H1 (cell line): ENCODE data around the gene CD68. TPM values are rescaled to one million over a fixed set of nuclear protein-coding genes. Genes with fewer than 3 reads are reported as not detected.

Experiments
- CTCF ChIA-PET: fragments of 300-600 bp; sonication (Branson Sonifier 250); formaldehyde crosslinking; loops from one replicate; lab custom pipeline; 2021; ENCODE audit not compliant: partially characterized antibody; lab: Charles Lee
- POLR2A ChIA-PET: fragments of 300-600 bp; sonication (Branson Sonifier 250); formaldehyde crosslinking; loops from one replicate; lab custom pipeline; 2021; ENCODE audit warnings: inconsistent platforms; ENCODE audit not compliant: partially characterized antibody; lab: Charles Lee
- DNase-seq, 2 experiments: peaks; one replicate each; pipeline versions ENCODE4 v3.0.0 to v3.0.0-alpha.2; 2010 to 2022; ENCODE audit warnings: low spot score in 2 of 2, low read depth in 1 of 2, mixed read lengths in 1 of 2
- FAIRE-seq: peaks from 2 replicates; lab custom pipeline; 2011; peaks lifted over from hg19 to GRCh38; lab: Jason Lieb, UNC
- H2AFZ ChIP-seq: 2 replicates; pipeline ENCODE4 v1.8.1; 2012; ENCODE audit warnings: low read length, inconsistent platforms
- H2AK5ac ChIP-seq: 2 replicates; pipeline ENCODE4 v1.6.1; 2013; ENCODE audit warnings: low read depth, low read length
- H2BK120ac ChIP-seq: replicated peaks from 2 replicates; pipeline ENCODE3; 2013; ENCODE audit warnings: low read depth, low read length, inconsistent platforms
- H2BK12ac ChIP-seq: 2 replicates; pipeline ENCODE4 v1.6.1; 2013; ENCODE audit warnings: low read depth, low read length
- H2BK15ac ChIP-seq: 2 replicates; pipeline ENCODE4 v1.6.1; 2013; ENCODE audit warnings: low read length
- H2BK20ac ChIP-seq: 2 replicates; pipeline ENCODE4 v1.6.1; 2013; ENCODE audit warnings: low read length
- H2BK5ac ChIP-seq: 2 replicates; pipeline ENCODE4 v1.6.1; 2013; ENCODE audit warnings: low read depth, low read length
- H3K14ac ChIP-seq: 2 replicates; pipeline ENCODE4 v1.6.1; 2013; ENCODE audit warnings: inconsistent platforms; ENCODE audit not compliant: insufficient read length
- H3K18ac ChIP-seq: 2 replicates; pipeline ENCODE4 v1.6.1; 2013; ENCODE audit warnings: low read length; ENCODE audit errors: extremely low read depth
- H3K23ac ChIP-seq: 2 replicates; pipeline ENCODE4 v1.6.1; 2013; ENCODE audit warnings: inconsistent platforms; ENCODE audit not compliant: insufficient read length
- H3K23me2 ChIP-seq: 2 replicates; pipeline ENCODE4 v1.6.1; 2013; ENCODE audit warnings: low read depth, low read length
- H3K27ac ChIP-seq: 2 replicates; pipeline ENCODE4 v1.6.1; 2011; ENCODE audit warnings: low read depth, low read length, inconsistent platforms
- H3K27me3 ChIP-seq, 4 experiments: replicated peaks in 1 of 4; 1 replicate in 1 of 4; 2 replicates in 3 of 4; pipeline versions ENCODE4 v1.6.1 to v1.8.1; 2011 to 2013; ENCODE audit warnings: low read length in 3 of 4, mild to moderate bottlenecking in 3 of 4, inconsistent platforms in 2 of 4, mixed read lengths in 2 of 4, moderate library complexity in 1 of 4; ENCODE audit not compliant: control insufficient read depth in 3 of 4, insufficient read depth in 3 of 4; ENCODE audit errors: extremely low read depth in 1 of 4
- H3K36me3 ChIP-seq, 4 experiments: 2 replicates each; pipeline versions ENCODE4 v1.6.1 to v1.8.1; 2011 to 2013; ENCODE audit warnings: mild to moderate bottlenecking in 4 of 4, low read length in 3 of 4, moderate library complexity in 2 of 4, control low read depth in 1 of 4, inconsistent platforms in 1 of 4; ENCODE audit not compliant: insufficient read depth in 4 of 4, control insufficient read depth in 2 of 4
- H3K4ac ChIP-seq: replicated peaks from 2 replicates; pipeline ENCODE3; 2013; ENCODE audit warnings: low read length, low read depth, mixed read lengths, inconsistent platforms; ENCODE audit not compliant: insufficient read length
- H3K4me1 ChIP-seq, 4 experiments: replicated peaks in 1 of 4; 1 replicate in 1 of 4; 2 replicates in 3 of 4; pipeline versions ENCODE4 v1.6.1 to v1.8.1; 2011 to 2013; ENCODE audit warnings: low read length in 3 of 4, inconsistent platforms in 2 of 4, mixed read lengths in 1 of 4; ENCODE audit not compliant: insufficient read depth in 4 of 4, control insufficient read depth in 3 of 4
- H3K4me2 ChIP-seq, 2 experiments: 2 replicates each; pipeline versions ENCODE4 v1.6.1 to v1.8.1; 2011 to 2013; ENCODE audit warnings: low read depth in 2 of 2, low read length in 2 of 2, control low read depth in 1 of 2, inconsistent platforms in 1 of 2, mild to moderate bottlenecking in 1 of 2; ENCODE audit not compliant: insufficient read depth in 1 of 2
- H3K4me3 ChIP-seq, 4 experiments: fragments of 200-600, 300-600 bp in 1 of 4; sonication (generic), shearing (Covaris generic), sonication (Bioruptor Twin) in 1 of 4; 2 replicates each; pipeline versions ENCODE4 v1.5.1 to v1.8.1; 2011 to 2016; ENCODE audit warnings: low read length in 4 of 4, low read depth in 3 of 4, control low read depth in 2 of 4, inconsistent platforms in 2 of 4, mild to moderate bottlenecking in 2 of 4, mixed read lengths in 1 of 4, moderate library complexity in 1 of 4; ENCODE audit not compliant: insufficient read depth in 2 of 4; ENCODE audit errors: extremely low read depth in 1 of 4
- H3K56ac ChIP-seq: replicated peaks from 2 replicates; pipeline ENCODE3; 2013; ENCODE audit warnings: low read depth, mild to moderate bottlenecking, mixed read lengths, low read length, inconsistent platforms; ENCODE audit not compliant: insufficient read length
- H3K79me1 ChIP-seq: 2 replicates; pipeline ENCODE4 v1.6.1; 2013; ENCODE audit warnings: low read depth, low read length, control low read depth
- H3K79me2 ChIP-seq, 2 experiments: 2 replicates each; pipeline versions ENCODE4 v1.6.1 to v1.8.1; 2012 to 2013; ENCODE audit warnings: low read length in 2 of 2, mild to moderate bottlenecking in 2 of 2, inconsistent platforms in 1 of 2; ENCODE audit not compliant: insufficient read depth in 2 of 2, control insufficient read depth in 1 of 2
- H3K9ac ChIP-seq, 4 experiments: replicated peaks in 1 of 4; 1 replicate in 1 of 4; 2 replicates in 3 of 4; pipeline versions ENCODE4 v1.6.1 to v1.8.1; 2011 to 2013; ENCODE audit warnings: low read depth in 3 of 4, low read length in 3 of 4, control low read depth in 2 of 4, mild to moderate bottlenecking in 2 of 4, moderate library complexity in 2 of 4, inconsistent platforms in 1 of 4; ENCODE audit errors: extremely low read depth in 1 of 4
- H3K9me3 ChIP-seq, 2 experiments: 2 replicates each; pipeline versions ENCODE4 v1.6.1 to v1.8.1; 2012 to 2013; ENCODE audit warnings: mild to moderate bottlenecking in 2 of 2, moderate library complexity in 2 of 2, control low read depth in 1 of 2, inconsistent platforms in 1 of 2, low read depth in 1 of 2, low read length in 1 of 2, mixed read lengths in 1 of 2; ENCODE audit not compliant: insufficient read depth in 2 of 2
- H4K20me1 ChIP-seq, 2 experiments: replicated peaks in 1 of 2; 2 replicates each; pipeline versions ENCODE3 to v1.8.1; 2011 to 2013; ENCODE audit warnings: inconsistent platforms in 2 of 2, low read length in 2 of 2, mild to moderate bottlenecking in 1 of 2; ENCODE audit not compliant: insufficient read depth in 2 of 2, control insufficient read depth in 1 of 2
- H4K5ac ChIP-seq: 2 replicates; pipeline ENCODE4 v1.6.1; 2013; ENCODE audit warnings: low read length, low read depth, mixed read lengths, inconsistent platforms; ENCODE audit not compliant: insufficient read length
- H4K8ac ChIP-seq: 2 replicates; pipeline ENCODE4 v1.8.0; 2013; ENCODE audit warnings: mild to moderate bottlenecking, moderate library complexity, low read length, inconsistent platforms; ENCODE audit not compliant: insufficient read depth; ENCODE audit errors: extremely low read depth
- H4K91ac ChIP-seq: replicated peaks from 2 replicates; pipeline ENCODE3; 2013; ENCODE audit warnings: low read length, mixed read lengths, inconsistent platforms; ENCODE audit not compliant: insufficient read length
- CHD1 ChIP-seq: IDR thresholded peaks from 2 replicates; pipeline ENCODE4 v1.6.1; 2012; ENCODE audit warnings: low read depth, low read length, improper control_type of control experiment
- CHD2 ChIP-seq: IDR thresholded peaks from 2 replicates; pipeline ENCODE4 v1.6.1; 2012; ENCODE audit warnings: low read length, improper control_type of control experiment
- HDAC2 ChIP-seq, 2 experiments: fragments of 300-600 bp in 1 of 2; sonication (generic) in 1 of 2; IDR thresholded peaks; 2 replicates each; pipeline ENCODE4 v1.6.1; 2011 to 2012; ENCODE audit warnings: low read depth in 2 of 2, low read length in 2 of 2, mild to moderate bottlenecking in 2 of 2, moderate library complexity in 2 of 2, borderline replicate concordance in 1 of 2, inconsistent platforms in 1 of 2
- PHF8 ChIP-seq: fragments of 200-600 bp; sonication (generic); conservative IDR thresholded peaks from 2 replicates; pipeline ENCODE4 v1.7.1; 2012; ENCODE audit warnings: low read depth, mild to moderate bottlenecking, inconsistent platforms, low read length, moderate library complexity
- POLR2A ChIP-seq, 2 experiments: IDR thresholded peaks; 1 replicate in 1 of 2; 2 replicates in 1 of 2; pipeline ENCODE4 v1.6.1; 2011; ENCODE audit warnings: low read depth in 2 of 2, low read length in 2 of 2, mild to moderate bottlenecking in 2 of 2; ENCODE audit errors: control extremely low read depth in 1 of 2
- POLR2AphosphoS5 ChIP-seq: IDR thresholded peaks from 2 replicates; pipeline ENCODE4 v1.6.1; 2011; ENCODE audit warnings: low read depth, low read length
- TEAD4 ChIP-seq: IDR thresholded peaks from 2 replicates; pipeline ENCODE4 v1.6.1; 2012; ENCODE audit warnings: low read depth, low read length, inconsistent platforms, mixed read lengths
- WGBS, 2 experiments: shearing (Covaris generic) in 1 of 2; methylation state at CpG; one replicate each; pipeline versions ENCODE4 v1.1.6 to v1.1.7; 2013 to 2015; ENCODE audit warnings: low lambda C conversion rate in 2 of 2, mixed read lengths in 2 of 2, inconsistent platforms in 1 of 2, low coverage in 1 of 2, missing lambda C conversion rate in 1 of 2; ENCODE audit not compliant: insufficient replicate concordance in 2 of 2, insufficient coverage in 1 of 2, insufficient read length in 1 of 2; ENCODE audit errors: extremely low coverage in 1 of 2, missing lambda C conversion rate in 1 of 2; 5-methylcytosine and 5-hydroxymethylcytosine counted together
- polyA plus RNA-seq, 7 experiments: library from polyadenylated mRNA; depleted of rRNA in 3 of 7; stranded (reverse) in 5 of 7; unstranded in 2 of 7; fragments of >200 nt in 5 of 7; fragments of 200-250 nt in 2 of 7; gene quantifications; 1 replicate in 5 of 7; 2 replicates in 1 of 7; 4 replicates in 1 of 7; pipeline versions ENCODE4 v1.2.1 to v1.2.3, GENCODE V29; 2011 to 2013; ENCODE audit warnings: missing spikeins in 2 of 7, mixed read lengths in 2 of 7
- total RNA-seq: library from RNA; stranded (reverse); fragmentation: NEBNext Ultra II Directional; extraction: Animal tissue kit (Norgen Biotek cat#: 25700); gene quantifications from 2 replicates; pipeline ENCODE4 v1.2.1, GENCODE V29; 2021
- TF ChIP-seq, protein P1 (sequence below), 3 experiments: IDR thresholded peaks; 1 replicate in 2 of 3; 2 replicates in 1 of 3; pipeline versions ENCODE4 v1.5.1 to v1.6.1; 2011; ENCODE audit warnings: low read length in 3 of 3, mild to moderate bottlenecking in 3 of 3, inconsistent platforms in 2 of 3, low read depth in 1 of 3, moderate library complexity in 1 of 3; ENCODE audit not compliant: insufficient read depth in 1 of 3; ENCODE audit errors: control extremely low read depth in 1 of 3
- TF ChIP-seq, protein P2 (sequence below): IDR thresholded peaks from 2 replicates; pipeline ENCODE4 v1.6.1; 2012; ENCODE audit warnings: inconsistent platforms

CD68 gene
- total and polyA plus RNA-seq, 2 of the 8 experiments (the other 6 are each of a cell fraction or from before 2014, with no cell fraction given), result 0.18 TPM; not detected in 1

- Histone ChIP-seq H3K27me3 (no peaks in the 10 kb centered on the region), H4K5ac (no peak overlapping the region), H4K91ac (no peak overlapping the region), H3K36me3 (no peaks in the 10 kb centered on the region), H3K23ac (no peak overlapping the region), H3K23me2 (no peaks in the 10 kb centered on the region), H3K9me3 (no peaks in the 10 kb centered on the region), H2AK5ac (no peak overlapping the region), H3K4me1 (peaks cover 8 to 34% (median 22%) of the 10 kb centered on the region in 4 experiments), H2AFZ (peak overlapping the region; percentile 13; the same call in 1 of the 2 replicates), H2BK120ac (no peak overlapping the region), H2BK5ac (no peak overlapping the region), H3K14ac (no peak overlapping the region), H2BK15ac (no peak overlapping the region), H3K79me2 (no peaks in the 10 kb centered on the region), H3K4ac (no peak overlapping the region), H3K18ac (no peak overlapping the region; the same call in 1 of the 2 replicates), H2BK20ac (peak overlapping the region; percentile 40; the same call in 1 of the 2 replicates), H4K8ac (no peak overlapping the region), H3K4me2 (peak overlapping the region in 1 of 2 experiments; percentile 25; a peak in 1 of 4 replicates), H3K9ac (peak overlapping the region in 1 of 4 experiments; percentile 12; a peak in 2 of 7 replicates), H4K20me1 (peaks cover 0 to 3% of the 10 kb centered on the region in 2 experiments), H3K56ac (no peak overlapping the region), H2BK12ac (no peak overlapping the region), H3K4me3 (no peak overlapping the region), H3K27ac (no peak overlapping the region), H3K79me1 (no peaks in the 10 kb centered on the region)
- ChIA-PET CTCF (interaction anchor here (0.5 to 12.7 kb wide), 10 partner anchors 8 to 210 kb away, joined by 3 to 251 read pairs (median 3); partner anchors contain the start of gene SOX15), POLR2A (interaction anchor here (0.9 to 37.5 kb wide), 3 partner anchors 27 to 149 kb away, joined by 3 to 1144 read pairs (median 3); partner anchors contain the start of genes CD68, MPDU1, POLR2A and SOX15)
- DNase-seq (peak in 1 of 2 experiments; percentile 54), FAIRE-seq (no peak)
- WGBS, 2 experiments, result 74% methylated on average over 10 of the region's 10 CpGs; no CpG with 5 or more reads in 1 of the 2 experiments
- TF ChIP-seq TEAD4, result no peak
- no peak for TF ChIP-seq HDAC2 (IDR thresholded peaks at IDR 0.05; ENCODE audit: borderline replicate concordance in 1 of 2, low read depth in 2 of 2, low read length in 2 of 2)
- TF ChIP-seq PHF8, result no peak
- no peak for TF ChIP-seq POLR2AphosphoS5
- no peak for TF ChIP-seq POLR2A (IDR thresholded peaks at IDR 0.05; ENCODE audit: control extremely low read depth in 1 of 2, low read depth in 2 of 2, low read length in 2 of 2)
- TF ChIP-seq, protein P1, sequence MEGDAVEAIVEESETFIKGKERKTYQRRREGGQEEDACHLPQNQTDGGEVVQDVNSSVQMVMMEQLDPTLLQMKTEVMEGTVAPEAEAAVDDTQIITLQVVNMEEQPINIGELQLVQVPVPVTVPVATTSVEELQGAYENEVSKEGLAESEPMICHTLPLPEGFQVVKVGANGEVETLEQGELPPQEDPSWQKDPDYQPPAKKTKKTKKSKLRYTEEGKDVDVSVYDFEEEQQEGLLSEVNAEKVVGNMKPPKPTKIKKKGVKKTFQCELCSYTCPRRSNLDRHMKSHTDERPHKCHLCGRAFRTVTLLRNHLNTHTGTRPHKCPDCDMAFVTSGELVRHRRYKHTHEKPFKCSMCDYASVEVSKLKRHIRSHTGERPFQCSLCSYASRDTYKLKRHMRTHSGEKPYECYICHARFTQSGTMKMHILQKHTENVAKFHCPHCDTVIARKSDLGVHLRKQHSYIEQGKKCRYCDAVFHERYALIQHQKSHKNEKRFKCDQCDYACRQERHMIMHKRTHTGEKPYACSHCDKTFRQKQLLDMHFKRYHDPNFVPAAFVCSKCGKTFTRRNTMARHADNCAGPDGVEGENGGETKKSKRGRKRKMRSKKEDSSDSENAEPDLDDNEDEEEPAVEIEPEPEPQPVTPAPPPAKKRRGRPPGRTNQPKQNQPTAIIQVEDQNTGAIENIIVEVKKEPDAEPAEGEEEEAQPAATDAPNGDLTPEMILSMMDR (IDR thresholded peaks at IDR 0.05; ENCODE audit: control extremely low read depth in 1 of 3, insufficient read depth in 1 of 3, low read depth in 1 of 3, low read length in 3 of 3), result peak in 2 of 3 experiments; percentile 34 to 52; a peak in 3 of 4 replicates
- TF ChIP-seq CHD2, result no peak
- TF ChIP-seq, protein P2, sequence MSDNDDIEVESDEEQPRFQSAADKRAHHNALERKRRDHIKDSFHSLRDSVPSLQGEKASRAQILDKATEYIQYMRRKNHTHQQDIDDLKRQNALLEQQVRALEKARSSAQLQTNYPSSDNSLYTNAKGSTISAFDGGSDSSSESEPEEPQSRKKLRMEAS, result peak; percentile 42; the same call in 1 of the 2 replicates
- no peak for TF ChIP-seq CHD1
Observed at GRCh38 chr17:7555320-7555948, 24.0 kb upstream of the CD68 start.
